A204.1 (cell line): ENCODE results near the gene DOCK4.
"Not testable (repeated sequence)": the region's sequence is repeated elsewhere in the genome, so short reads cannot be mapped to it uniquely, and the experiment has no call there.

ENCODE experiments used
- FAIRE-seq: peaks from 2 replicates; lab custom pipeline; 2012; peaks lifted over from hg19 to GRCh38; lab: Jason Lieb, UNC

DOCK4 gene

GRCh38 chr7:112132051-112132694 lies 74.0 kb downstream of the DOCK4 start:
- FAIRE-seq, result no peak

DNA sequence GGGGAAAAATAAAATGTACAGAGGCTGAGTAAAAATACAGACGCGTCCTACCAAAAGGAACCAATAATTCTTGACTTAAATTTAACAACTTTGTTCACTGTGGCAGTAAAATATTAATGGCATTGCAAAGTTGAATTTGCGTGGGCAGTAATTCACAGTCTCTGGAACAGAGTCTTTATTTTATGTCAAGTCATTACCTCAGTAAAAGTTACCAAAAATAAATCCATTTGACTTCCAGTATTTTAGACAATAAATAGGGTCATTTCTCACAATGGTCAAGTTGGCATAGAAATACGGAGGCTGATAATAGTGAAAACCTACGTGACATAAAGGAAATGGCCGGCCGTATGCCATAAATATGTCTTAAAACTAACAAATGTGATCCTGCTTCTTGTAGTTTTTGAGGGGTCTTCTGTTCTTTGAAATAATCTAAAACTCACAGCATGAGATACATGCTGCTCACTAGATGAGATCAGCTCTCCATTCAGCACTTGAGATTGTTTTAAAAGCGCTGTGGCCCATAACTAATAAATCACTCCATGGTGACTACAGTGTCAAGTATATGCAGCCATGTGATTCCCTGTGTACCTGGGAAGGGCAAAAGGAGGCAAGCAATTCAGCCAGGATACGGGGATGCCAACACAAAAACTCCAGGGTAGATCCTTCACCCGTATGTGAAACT lies 75.3 kb downstream of the DOCK4 start:
- no peak for FAIRE-seq

- no peak for FAIRE-seq
These were observed 76.4 kb downstream of the DOCK4 start for GRCh38 chr7:112129655-112130323.

- FAIRE-seq, result not testable (repeated sequence)
These were observed 77.5 kb downstream of the DOCK4 start for GRCh38 chr7:112128461-112129425.

DNA sequence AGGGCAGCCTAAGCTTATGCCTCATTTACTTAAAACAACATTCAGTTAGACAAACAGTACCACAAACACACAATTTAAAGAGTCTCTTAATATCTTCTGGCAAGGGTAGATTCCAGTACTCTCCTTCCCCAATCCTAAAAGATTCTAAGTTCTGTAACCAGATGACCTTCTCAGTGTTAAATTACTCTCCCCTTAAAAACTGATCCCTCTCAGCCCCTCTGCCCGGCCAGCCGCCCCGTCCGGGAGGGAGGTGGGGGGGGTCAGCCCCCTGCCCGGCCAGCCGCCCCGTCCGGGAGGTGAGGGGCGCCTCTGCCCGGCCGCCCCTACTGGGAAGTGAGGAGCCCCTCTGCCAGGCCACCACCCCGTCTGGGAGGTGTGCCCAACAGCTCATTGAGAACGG lies 78.2 kb downstream of the DOCK4 start:
- not testable (repeated sequence) for FAIRE-seq

- FAIRE-seq, result no peak
These were observed 80.9 kb downstream of the DOCK4 start for GRCh38 chr7:112125250-112125649.

DNA sequence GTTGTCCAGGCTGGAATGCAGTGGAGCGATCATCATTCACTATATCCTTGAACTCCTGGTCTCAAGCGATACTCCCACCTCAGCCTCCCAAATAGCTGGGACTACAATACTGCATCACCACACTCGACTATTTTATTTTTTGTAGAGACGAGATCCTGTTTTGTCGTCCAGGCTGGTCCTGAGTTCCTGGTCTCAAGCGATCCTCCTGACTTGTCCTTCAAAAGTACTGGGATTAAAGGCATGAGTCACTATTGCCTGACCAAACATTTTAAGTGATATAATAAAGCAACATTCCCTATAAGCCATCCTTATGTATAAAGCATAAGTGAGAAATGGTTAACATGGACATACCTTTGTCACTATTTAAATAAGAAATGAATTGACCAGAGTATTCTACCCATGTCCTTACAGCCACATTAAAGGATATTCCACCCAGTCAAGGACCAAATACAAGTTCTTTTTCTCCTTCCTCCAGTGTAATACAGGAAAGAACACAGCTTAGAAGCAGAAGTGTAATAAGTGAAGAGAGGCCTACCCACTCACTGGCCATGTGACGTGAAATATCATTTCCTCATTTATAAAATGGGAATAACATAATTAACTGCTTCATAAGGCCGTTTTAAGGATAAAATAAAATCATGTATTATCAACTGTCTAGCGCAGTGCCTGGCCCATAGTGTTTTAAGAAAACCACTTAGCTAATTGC lies 82.0 kb downstream of the DOCK4 start:
- FAIRE-seq, result no peak

GRCh38 chr7:112122798-112123197 lies 83.4 kb downstream of the DOCK4 start:
- no peak for FAIRE-seq

- FAIRE-seq, result no peak
These were observed 84.1 kb downstream of the DOCK4 start for GRCh38 chr7:112122144-112122543.

- FAIRE-seq, result no peak
These were observed 84.9 kb downstream of the DOCK4 start for GRCh38 chr7:112121318-112121717.

GRCh38 chr7:112120696-112121217 lies 85.4 kb downstream of the DOCK4 start:
- FAIRE-seq, result no peak

DNA sequence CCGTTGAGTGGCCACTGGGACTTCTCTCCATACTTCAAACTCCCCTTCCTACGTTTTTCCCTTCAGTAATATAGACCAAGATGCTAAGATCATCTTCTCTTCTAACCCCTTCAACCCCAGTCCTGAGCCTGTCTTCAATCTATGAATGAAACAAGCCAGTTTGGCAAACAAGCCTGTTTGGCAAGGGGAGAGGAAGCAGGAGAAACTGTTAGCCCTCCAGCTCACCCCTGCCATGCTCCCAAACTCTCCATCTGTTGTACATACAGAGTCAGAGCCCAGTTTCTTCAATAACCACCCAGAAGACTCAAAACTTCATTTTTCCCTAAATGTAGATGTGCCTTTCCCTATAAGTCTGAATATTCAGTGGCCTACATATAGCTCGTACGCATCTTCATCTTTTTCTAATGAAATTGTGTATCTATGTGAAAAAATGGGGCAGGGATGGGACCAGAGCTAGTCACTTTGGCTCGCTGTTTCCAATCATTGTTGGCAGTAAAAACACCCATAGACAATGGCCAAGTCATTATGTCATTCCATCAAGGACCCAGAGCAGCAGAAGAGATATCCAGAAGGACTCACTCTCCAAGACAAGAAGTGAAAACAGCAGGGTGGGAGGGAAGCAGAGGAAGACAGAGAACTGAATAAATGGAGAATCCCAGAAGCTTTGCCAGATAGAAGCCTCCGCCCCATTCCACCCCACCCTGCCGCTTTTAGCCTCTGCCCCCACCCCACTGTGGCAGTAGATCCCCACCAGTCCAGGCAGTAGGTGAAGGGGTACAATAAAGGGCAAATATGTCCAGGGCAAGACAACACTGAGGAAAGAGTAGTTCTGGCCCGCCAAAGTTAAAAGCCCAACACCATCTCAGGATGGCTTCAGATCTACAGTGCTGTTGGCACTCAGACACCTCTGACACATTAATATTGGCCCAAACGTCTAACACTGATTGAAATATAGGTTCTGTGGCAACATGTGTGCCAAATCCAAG lies 87.3 kb downstream of the DOCK4 start:
- no peak for FAIRE-seq

DNA sequence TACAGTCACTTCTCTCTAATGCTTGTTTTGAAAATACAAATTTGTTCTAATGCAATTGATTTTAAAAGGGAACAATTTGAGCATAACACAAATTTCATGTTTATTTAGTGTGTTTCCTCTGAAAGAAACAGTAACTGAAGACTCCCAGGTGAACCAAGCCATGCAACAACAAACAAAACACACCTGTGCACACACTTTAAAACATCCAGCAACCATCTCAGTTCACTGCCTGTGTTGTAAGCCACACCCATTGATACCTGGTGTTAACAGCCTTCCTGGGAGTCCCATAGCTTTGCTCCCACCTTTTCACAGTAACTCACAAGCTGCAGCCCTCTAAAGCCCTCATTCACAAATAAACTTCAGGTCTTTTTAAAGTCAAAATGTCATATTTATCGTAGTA lies 89.3 kb downstream of the DOCK4 start:
- no peak for FAIRE-seq

DNA sequence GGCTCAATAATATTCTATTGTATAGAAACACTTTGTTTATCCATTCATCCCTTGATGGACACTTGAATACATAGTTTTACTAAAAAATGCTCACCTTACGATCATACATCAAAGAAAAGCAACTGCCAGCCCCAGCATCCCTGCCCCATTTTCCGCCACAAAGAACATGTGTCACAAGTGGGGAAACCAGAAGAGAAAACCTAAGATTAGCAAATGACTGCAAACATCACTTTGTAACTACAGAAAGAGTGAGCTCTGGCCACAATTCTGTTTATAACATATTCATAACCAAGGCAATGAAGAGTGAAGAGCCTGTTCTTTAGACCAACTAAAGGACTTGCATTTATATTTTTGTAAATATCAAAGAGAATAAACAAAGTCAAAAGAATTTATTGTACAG lies 89.8 kb downstream of the DOCK4 start:
- FAIRE-seq, result no peak

- no peak for FAIRE-seq
These were observed 90.3 kb downstream of the DOCK4 start for GRCh38 chr7:112115880-112116279.

DNA sequence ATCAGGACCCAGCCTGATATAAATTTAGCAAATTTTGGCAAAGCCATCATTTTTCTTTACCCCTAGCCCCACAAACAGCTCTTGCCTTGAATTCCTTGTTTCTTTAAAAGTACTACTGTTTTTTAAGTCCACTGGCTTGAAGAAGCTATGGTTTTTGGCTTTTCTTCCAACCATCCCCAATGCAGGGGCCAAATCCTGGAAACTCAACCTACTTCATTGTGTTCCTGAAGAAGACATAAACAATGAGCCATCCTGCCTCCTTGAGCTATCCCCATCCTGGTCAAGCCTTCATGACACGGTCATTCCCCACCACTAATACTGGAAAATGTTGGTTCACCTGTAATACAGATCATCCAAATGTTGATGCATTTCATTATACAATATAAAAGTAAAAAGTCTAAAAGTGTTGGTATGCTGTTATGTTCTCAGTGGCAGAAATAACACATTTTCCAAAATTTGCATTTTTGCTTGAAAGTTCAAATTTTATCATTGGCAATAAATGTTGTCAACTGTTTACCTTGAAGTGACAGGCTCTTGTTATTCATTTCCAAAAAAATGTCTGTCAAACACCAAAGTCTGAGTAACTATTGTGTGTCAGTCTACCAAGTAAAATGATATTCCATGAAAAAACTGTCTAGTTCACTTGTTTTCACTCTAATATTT lies 92.2 kb downstream of the DOCK4 start:
- no peak for FAIRE-seq

DNA sequence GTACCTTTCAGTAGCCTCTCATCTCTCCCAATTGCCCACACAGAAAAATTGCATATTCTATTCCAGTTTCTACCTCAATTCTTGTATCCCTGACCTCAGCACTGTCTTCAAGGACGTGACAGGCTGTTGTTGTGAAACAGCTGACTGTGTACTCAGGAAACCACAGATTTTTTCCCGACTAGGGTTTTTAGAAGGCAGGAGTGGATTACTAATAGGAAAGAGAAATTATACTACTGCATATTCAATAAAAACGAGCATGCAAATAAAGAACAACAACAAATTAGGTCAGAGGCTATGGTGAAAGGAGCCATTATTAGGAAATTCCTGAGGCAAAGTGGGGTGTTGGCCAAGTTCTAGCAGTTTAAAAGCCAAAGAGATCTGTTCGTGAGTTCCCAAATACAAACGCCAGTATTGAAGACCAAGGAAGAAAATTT lies 93.4 kb downstream of the DOCK4 start:
- no peak for FAIRE-seq

DNA sequence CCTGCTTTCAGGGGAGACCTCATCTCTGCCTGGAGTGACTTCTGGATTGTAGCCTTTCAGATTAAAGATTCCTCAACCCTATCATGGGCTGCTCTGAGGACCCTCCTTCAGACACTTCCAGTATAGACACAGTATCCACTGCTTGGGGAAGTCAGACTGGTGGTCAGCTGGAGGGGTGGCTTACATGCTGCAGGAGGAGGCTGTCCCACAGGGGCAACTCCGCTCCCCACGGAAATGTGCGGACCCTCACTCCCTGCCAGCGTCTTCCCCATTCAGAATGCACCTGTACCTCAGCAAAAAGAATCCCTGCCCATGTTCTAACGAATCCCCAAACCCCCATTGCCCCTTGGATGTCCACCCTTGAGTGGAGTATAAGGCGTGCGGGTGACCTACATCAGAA lies 95.5 kb downstream of the DOCK4 start:
- FAIRE-seq, result no peak

DNA sequence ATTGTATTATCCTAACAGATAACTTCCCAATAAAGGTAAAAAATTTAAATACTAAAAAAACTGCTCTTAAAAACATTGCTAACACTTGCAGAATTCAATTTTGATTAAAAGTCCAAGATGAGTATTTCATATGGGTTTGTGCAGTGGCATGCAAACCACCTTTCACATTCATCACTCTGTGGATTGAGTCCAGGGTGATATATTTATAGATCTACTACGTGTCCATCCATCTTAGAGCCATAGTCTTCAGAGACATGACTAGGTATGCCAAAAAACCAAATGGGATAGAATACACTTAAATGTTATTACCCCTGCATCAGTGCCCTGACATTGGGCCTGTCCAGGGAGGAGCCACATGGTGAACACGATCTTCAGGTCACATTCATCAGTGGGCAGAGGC lies 96.0 kb downstream of the DOCK4 start:
- FAIRE-seq, result no peak

- no peak for FAIRE-seq
These were observed 97.2 kb downstream of the DOCK4 start for GRCh38 chr7:112108981-112109380.
